NCI-H345 treated with DMSO at 0.1 percent for 48 hours (cell line): Measurements from ENCODE around the gene CLIC3.

ENCODE experiments used
- DNase-seq: peaks from one replicate; lab custom pipeline; 2025; ENCODE audit not compliant: unreplicated experiment; lab: John Stamatoyannopoulos, UW

CLIC3 gene

DNA sequence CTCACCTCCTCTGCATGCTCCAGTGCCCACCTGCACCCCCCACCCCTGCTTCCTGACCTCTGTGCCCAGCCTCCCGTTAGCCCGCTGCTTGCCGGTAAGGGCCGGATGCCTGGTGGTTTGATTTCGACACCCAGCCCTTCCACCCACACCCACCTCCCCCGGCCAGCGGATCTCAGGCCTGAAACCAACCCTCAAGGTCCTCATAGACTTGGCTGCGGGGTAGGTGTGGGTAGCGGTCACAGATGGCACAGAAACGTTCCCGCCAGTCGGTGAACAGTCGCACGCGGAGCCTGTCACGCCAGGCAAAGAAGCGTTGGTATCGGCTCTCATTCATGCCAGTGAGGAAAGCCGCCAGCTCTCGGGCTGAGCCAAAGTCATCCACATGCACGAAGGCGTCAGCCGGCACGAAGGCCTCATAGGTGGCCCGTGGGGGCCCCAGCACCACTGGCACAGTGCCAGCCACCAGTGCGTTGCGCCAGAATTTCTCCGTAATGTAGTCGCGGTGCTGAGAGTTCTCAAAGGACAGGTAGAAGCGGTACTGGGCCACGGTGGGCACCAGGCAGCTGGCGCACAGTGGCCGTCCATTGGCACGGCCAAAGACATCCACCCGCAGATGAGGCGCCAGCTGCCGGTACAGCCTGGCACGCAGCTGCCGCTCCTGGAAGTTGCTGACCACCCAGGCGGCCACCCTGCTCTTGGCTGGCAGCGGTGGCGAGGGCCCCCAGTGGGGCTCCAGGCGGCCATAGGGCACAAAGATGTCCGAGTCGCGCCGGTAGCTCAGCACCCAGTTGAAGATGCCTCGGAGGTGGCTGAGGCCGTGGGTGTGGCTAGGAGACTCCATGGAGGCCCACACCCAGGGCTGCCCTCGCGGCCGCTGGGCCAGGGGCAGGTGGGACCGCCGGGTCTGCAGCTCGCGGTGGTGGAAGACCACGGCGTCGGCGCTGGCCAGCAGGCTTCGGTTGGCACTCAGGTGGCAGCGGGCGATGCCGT is 34.5 kb upstream of the CLIC3 start:
- DNase-seq = no peak

DNA sequence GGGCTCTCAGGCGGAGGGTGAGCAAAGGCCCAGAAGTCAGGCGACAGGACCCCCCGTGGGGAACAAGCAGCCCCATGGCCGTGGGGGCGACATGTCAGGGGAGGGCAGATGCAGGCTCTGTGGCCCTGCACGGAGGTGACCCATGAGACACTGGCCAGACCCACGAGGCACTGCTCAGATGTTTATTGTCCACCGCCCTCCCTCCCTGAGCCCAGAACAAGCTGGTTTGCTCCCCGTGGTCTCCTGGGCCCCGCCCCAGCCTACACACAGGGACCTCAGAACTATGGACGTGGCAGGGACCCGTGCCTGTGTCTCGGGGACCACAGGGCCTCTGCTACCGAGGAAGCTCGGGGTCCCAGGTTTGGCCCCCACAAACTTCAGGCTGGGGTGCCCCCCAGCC is 33.6 kb upstream of the CLIC3 start:
- DNase-seq = no peak

DNA sequence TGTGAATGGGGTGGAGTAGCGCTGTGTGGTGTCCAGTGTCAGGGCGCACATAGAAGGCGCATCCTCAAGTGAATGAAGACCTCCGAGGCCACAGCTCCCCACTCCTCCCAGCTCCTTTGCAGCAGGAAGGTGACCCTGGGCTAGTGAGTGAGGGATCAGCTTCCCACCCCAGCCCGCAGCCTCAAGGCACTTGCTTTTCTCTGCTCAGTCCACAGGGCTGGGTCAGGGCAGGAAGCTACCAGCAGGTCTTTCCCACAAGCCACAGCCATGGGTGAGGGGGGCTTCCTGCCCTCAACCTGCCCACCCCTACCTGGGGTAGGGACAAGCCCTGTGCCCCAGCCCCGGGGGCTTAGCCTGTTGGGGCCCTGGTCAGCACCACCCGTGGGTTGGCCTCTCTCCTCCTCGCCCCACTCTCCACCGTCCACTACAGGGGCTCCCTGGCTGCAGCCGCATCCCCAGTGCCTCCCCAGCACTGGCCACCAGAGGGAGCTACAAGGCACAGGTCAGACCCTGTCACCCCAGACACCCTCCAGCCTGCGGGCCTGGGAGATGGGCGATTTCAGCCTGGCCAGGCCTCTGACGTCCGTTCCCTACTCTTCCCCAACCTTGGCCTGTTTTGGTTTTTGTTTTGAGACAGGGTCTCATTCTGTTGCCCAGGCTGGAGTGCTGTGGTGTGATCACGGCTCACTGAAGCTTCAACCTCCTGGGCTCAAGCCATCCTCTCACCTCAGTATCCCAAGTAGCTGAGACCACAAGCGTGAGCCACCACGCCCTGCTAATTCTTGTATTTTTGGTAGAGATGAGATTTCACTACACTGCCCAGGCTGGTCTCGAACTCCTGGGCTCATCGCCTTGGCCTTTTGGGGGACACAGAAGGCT is 32.9 kb upstream of the CLIC3 start:
- peak; percentile 13 for DNase-seq

DNA sequence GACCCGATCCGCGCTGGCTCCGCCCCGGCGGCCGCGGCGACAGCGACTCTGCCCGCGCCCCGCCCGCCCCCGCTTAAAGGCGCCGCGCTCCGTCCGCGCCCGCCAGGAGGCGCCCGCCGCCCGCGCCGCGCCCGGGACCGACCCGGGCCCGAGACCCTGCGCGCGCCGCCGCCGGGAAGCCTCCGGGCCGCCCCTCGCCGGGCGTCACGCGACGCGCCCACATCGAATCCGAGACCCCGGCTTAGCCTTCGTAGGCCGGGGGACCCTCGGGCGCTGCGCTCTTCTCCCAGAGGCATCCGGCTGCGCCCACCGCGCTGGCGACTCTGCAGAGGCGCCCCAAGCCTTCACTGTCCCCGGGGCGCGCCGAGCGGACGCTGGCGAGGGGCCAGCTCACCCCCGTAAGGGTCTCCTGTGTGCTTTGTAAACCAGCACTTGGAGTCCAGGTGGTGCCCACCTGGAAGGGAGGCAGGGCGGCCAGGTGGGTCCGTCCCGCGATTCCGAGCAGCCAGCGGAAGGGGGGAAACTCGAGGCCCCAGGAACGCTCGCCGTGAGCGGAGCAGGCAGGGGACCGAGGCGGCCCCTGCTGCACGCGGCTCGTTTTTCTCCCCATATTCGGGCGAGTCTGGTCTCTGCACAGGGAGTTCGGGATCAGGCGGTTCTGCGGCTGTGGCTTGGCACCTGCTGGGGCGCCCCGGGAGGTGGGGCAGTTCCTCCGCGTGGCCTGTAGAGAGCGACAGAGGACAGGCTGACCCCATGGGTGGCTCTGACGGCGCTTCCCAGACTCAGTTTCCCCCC is 32.1 kb upstream of the CLIC3 start:
- DNase-seq = peak; percentile 38

DNA sequence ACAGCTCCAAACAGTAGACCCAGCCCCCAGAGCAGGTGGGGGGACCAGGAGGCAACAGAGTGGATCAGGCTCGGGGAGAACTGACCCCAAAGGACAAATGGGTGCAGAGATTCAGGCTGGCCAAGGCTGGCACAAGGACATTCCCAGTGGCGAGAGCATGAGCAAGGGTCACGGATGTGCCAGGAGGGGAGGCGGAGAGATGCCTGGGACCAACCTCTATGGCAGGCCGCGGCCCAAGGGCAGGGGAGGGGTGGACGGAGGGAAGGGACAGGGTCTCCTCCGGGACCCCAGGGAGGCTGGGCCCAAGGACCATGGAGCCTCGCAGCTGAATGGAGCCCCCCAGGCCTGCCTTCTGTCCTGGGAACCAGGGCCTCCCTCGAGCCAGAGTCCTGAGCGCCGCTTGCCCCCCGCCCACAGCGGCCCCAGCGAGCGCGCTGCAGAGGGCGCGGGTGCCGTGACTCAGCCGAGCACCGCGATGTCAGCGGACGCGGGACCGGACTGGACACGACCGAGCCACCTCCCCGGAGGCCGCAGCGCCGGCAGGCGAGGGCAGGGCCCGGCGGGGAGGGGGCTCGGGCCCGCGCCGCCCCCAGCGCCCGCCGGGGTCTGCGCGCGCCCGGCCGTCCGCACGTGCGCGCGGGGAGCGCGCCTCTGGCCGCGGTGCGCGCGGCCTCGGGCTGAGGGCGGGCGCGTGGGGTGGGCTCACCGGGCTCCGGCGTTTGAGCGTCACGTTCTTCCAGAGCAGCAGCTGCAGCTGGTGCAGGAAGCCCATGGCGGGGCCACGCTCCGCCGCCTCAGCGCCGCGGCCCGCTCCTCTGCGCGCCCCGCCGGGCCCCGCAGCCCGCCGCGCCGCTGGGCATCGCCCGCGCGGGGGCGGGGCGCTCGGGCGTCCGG is 31.2 kb upstream of the CLIC3 start, which contains the start of gene ABCA2:
Gene ABCA2, minus strand, starts transcription at position 869 of the 894 bp plus-strand sequence. Its CDS starts 97 bp downstream, at position 772.
- DNase-seq = no peak

DNA sequence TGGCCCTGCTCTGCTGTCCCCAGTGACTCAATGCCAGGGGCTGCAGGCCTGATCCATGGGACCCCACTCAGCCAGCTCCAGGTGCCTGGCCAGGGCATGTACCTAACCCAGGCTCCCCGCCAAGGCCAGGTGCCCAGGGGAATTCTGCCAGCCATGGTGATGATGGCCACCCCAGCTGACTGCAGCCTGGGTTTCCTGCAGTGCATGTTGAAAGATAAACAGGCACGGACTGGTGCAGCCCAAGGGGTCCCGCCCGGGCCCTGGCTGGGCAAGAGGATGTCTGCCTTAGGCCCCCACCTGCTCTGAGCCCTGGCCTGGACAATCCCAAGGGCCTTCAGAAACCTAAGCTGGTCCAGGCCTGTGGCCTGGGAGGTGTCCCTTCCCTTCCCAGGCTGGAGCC is 30.5 kb upstream of the CLIC3 start:
- DNase-seq = no peak

DNA sequence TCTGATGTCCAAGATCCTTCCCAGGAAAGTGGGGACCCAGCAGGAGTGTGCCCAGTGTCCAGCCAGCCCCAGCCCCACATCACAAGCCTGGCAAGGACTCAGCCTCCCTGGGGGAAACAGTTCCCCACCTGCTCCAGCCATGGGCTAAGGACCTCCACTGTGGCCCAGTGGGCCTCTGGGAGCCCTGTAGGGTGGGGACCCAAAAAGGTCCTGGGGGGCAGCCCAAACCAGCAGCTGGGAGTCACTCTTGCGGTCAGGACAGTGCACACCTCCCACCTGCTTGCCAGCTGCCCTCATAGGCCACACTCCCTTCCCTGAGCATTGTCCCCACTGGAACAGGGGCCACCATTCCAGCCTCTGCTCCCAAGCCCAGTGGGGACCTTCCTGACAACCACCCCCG is 30.0 kb upstream of the CLIC3 start:
- DNase-seq = no peak

DNA sequence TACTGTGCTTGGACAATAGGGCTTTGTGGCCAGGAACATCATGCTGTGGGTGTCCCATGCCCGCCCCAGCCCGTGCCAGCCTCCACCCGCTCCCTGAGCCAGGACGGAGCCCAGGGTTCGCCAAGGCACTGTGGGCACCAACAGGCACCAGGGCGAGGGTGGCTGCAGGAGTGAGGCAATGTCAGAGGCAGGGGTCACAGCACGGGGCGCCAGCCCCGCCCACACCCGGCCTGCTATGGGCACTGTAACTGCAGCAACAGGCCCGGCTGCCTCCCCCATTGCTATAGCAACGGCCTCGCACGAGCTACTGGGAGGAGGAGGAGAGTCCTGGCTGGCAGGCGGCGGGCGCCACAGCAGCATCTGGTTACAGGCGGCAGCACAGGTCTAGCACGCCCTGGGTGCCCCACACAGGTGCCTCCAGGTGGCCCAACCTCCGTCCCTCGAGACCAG is 29.2 kb upstream of the CLIC3 start:
- DNase-seq = peak; percentile 85

DNA sequence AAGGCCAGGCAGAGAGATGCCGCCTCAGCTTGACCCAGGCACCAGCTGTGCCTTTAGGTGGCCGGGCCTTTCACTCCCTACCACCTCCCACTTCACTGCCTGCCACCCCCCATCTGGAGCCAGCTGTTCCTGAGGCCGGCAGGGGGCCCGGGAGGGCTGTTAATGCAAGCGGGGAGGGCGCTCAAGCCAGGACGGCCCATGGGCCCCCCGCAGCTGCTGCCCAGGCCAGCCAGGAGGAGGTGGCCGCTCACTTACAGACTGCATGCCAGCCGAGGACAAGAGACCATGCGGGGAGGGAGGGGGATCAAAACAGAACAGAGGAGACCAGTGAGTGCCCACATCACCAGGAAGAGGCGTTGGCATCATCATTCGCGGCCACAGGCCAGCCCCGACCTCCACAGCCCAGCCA is 27.2 kb upstream of the CLIC3 start:
- no peak for DNase-seq

DNA sequence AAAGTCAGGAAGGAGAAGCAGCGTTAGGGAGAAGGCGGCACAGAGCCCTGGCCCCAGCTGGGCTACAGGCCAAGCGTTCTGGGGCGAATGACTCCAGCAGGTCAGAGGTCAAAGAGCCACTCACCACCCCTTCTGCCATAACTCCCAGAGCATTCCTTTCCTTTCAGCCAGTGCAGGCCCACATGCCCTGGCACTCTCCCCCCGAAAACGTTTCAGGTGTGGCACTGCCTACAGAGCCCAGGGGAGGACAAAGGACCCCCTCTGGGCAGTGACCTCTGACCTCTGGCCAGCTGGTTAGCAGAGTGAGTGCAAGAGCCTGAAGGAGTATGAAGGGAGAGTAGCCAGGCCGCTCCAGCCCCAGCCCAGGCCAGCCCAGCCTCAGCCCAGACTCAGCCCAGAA is 26.8 kb upstream of the CLIC3 start:
- no peak for DNase-seq

DNA sequence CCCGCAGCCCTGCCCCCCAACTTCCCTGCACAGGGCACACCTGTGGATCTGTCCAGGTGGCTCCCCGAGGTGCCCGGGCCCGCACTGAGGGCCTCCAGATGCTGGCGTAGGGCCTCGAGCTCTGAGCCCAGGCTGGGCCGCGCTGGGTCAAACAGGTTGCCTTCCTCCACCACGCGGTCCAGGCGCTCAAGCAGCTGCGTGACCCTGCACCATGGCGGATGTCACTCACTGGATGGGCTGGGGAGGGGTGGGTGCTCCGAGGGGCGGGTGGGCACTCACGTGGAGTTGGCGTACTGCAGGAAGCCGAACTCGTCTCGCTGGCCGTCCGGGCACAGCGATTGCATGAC is 26.3 kb upstream of the CLIC3 start:
- DNase-seq = no peak

DNA sequence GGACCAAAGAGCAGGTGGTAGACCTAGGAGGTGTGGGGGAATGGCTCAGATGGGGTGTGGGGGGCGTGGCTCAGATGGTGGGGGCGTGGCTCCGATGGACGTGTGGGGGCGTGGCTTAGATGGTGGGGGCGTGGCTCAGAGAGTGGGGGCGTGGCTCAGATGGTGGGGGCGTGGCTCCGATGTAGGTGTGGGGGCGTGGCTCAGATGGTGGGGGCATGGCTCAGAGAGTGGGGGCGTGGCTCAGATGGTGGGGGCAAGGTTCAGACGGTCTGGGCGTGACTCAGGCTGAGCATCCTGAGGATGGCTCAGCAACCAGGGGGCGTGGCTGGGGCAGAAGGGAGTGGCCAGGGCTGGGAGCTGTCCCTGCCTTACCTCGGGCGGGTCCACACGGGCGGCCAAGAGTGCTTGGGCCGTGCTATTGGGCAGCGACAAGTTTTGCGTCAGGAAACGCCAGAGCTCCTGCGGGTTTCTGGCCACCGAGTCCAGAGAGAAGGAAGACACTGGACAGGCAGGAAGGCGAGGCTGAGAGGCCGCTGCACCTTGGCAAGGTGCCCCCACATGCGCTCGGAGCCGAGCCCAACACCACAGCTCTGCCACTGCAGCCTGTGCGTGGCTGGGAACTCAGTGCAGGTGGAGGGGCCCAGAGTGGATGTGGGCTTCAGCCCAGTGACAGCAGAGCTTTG is 25.8 kb upstream of the CLIC3 start:
- no peak for DNase-seq

DNA sequence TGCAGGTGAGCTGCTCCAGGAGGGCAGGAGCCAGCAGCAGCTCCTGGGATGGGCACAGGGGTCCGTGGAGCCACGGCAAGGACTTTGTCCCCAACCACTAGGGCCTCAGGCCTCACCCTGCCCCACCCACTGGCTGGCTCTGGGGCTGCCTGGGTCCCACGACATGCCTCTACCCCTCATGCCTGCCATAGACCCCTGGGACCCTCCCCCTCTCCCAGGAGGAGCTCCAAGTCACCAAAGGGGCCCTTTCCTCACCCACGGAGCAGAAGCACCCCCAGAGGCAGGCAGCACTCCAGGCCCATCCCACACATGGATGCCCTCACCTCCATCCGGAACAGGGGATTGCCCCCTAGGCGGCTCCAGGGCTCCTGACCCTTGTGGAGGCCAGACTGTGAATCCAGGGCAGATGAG is 25.2 kb upstream of the CLIC3 start:
- DNase-seq = no peak

DNA sequence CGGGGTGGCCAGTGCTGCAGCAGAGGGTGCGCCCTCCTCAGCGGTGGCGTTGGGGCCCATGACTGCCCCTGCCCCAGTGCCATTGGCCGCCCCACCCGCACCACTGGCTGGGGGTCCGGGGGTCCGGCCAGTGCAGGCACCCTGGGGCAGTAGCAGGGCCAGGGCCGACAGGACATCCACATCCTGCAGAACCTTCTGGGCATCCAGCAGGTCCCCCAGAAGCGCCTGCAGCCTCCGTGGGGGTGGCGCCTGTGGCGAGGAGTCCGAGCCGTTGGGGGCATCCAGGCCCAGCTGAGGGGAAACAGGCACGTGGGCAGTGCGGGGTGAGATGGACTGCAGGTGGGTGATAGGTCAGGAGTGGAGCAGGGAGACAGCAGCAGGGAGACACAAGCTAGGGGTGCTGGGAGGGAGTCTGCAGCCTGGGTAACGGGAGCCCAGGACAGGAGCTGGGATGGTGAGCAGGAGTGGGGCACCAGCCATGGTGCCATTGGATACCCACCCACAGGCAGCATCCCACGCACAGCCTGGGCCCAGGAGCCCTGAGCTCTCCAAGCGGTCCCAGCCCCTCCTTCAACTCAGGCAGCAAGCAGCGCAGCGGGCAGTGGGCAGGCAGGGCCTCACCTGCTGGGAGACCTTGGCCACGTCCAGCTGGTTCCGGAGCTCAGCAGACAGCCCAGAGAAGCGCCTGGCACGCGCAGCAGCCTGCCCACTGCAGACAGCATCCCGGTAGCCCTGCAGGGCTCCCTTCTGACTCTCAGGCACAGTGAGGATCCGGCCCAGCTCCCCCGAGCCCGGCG is 24.6 kb upstream of the CLIC3 start:
- no peak for DNase-seq

DNA sequence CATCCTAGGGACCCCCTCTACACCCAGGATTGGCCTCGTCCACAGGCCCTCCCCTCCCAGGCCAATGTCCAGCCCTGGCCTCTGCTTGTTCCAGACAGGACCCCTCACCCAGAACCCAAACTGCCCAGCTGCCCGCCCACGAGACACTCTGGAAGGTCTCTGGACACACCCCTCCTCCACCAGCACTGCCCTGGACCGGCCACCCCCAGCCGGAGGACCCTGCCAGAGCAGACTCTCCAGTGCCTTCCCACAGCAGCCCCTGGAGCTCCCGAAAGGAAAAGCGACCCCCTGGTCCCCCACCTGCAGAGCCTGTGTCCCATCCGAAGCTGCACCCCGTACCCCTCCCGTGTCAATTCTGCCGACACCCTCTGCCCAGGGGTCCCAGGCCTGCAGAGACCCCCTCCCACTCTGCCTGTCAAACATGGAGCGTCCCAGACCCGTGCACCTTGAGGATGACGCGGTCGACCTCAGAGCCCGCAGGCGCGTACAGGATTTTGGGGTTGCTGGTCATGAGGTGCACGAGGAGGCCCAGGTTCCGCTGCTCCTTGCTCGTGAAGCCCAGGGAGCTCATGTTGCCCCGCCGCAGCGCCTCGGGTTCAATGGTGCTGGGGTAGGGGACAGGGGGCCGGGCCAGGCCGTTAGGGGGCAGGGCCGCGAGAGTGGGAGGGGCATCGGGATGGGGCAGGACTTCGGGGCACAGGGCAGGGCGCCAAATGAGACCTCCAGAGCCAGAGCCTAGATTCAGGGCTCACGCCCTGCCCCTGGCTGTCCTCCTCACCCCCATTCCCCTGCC is 23.7 kb upstream of the CLIC3 start:
- no peak for DNase-seq

DNA sequence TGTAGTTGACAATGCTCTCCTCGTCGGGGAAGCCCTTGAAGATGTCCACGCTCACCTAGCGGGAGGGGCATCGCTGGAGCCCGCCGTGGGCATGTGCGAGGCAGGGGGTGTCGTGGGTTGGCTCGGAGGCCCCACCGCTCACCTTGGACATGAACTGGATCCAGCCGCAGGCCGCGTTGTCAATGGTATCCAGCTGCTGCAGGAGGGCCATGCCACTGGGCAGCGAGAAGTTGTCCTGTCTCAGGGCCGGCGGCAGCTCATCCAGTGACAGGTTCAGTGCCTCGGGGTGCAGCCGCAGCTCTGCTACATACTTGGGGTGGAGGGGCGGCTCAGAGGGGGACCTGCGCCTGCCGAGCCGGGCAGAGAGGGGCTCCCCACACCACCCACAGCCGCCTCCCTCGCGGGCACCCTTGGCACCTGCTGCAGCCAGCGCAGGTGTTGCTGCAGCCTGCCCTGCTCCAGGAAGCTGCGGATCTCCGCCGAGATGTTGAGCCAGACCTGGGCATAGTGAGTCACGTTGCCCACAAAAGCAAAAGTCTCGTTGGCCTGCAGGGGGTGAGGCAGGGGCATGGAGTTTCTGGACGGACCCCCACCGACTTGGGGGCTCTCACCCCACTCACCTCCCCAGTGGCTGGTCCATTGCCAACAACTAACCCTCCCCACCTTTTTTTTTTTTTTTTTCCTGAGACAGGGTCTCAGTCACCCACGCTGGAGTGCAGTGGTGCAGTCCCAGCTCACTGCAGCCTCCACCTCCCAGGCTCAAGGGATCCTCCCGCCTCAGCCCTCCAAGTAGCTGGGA is 22.6 kb upstream of the CLIC3 start:
- DNase-seq = no peak
